NCI-H2196 treated with DMSO at 0.1 percent for 48 hours (cell line): ENCODE measurements around the gene LRRC14B.
"Not testable (repeated sequence)": the region's sequence is repeated elsewhere in the genome, so short reads cannot be mapped to it uniquely, and the experiment has no call there.

Source experiments
- DNase-seq: peaks from one replicate; lab custom pipeline; 2025; ENCODE audit not compliant: unreplicated experiment; lab: John Stamatoyannopoulos, UW

The LRRC14B gene

GRCh38 chr5:204966-205670, 13.8 kb downstream of the LRRC14B start:
- no peak for DNase-seq

GRCh38 chr5:206406-206805, 15.1 kb downstream of the LRRC14B start:
- no peak for DNase-seq

- DNase-seq: no peak
These were observed 15.7 kb downstream of the LRRC14B start for GRCh38 chr5:206927-207536.

GRCh38 chr5:207599-207998, 16.3 kb downstream of the LRRC14B start:
- DNase-seq: no peak

GRCh38 chr5:208449-209114, 17.3 kb downstream of the LRRC14B start:
- DNase-seq: no peak

- DNase-seq: no peak
These were observed 22.6 kb downstream of the LRRC14B start for GRCh38 chr5:213803-214395.

- DNase-seq: not testable (repeated sequence)
These were observed 24.0 kb downstream of the LRRC14B start for GRCh38 chr5:215256-215655.

GRCh38 chr5:216076-216475, 24.8 kb downstream of the LRRC14B start:
- not testable (repeated sequence) for DNase-seq

- peak; percentile 70 for DNase-seq
These were observed 26.5 kb downstream of the LRRC14B start, which contains the start of the genes CCDC127 and SDHA for GRCh38 chr5:217494-218456. Gene CCDC127 (minus strand): TSS chr5:218153. CDS start chr5:216849, 1,304 bp downstream. Gene SDHA (plus strand): TSS chr5:218320. CDS start chr5:218356, 36 bp downstream.

- DNase-seq: no peak
These were observed 27.4 kb downstream of the LRRC14B start for GRCh38 chr5:218457-219291.

GRCh38 chr5:219460-219863, 28.2 kb downstream of the LRRC14B start:
- DNase-seq: no peak

- no peak for DNase-seq
These were observed 28.7 kb downstream of the LRRC14B start for GRCh38 chr5:219991-220390.

- not testable (repeated sequence) for DNase-seq
These were observed 31.8 kb downstream of the LRRC14B start for GRCh38 chr5:222951-223715.

GRCh38 chr5:223791-224190, 32.5 kb downstream of the LRRC14B start:
- DNase-seq: no peak

- no peak for DNase-seq
These were observed 34.0 kb downstream of the LRRC14B start for GRCh38 chr5:225334-225733.

GRCh38 chr5:227375-227774, 36.1 kb downstream of the LRRC14B start:
- DNase-seq: not testable (repeated sequence)

- no peak for DNase-seq
These were observed 37.6 kb downstream of the LRRC14B start for GRCh38 chr5:228886-229285.

- no peak for DNase-seq
These were observed 39.4 kb downstream of the LRRC14B start for GRCh38 chr5:230711-231110.

- DNase-seq: no peak
These were observed 40.4 kb downstream of the LRRC14B start for GRCh38 chr5:231661-232060.
